H1 (cell line): ENCODE data around the gene SPOP. TPM values are rescaled to one million over a fixed set of nuclear protein-coding genes. Genes with fewer than 3 reads are reported as not detected.

Source experiments
- ASH2L ChIP-seq: fragments of 200-600, 300-600 bp; sonication (generic); IDR thresholded peaks from one replicate; pipeline ENCODE4 v1.7.1; 2017; ENCODE audit warnings: low read length
- KDM1A ChIP-seq: fragments of 200-600, 300-600 bp; sonication (generic); IDR thresholded peaks from 2 replicates; pipeline ENCODE4 v1.7.1; 2016; ENCODE audit warnings: mild to moderate bottlenecking, low read length, borderline replicate concordance
- polyA plus RNA-seq, 7 experiments: library from polyadenylated mRNA; depleted of rRNA in 3 of 7; stranded (reverse) in 5 of 7; unstranded in 2 of 7; fragments of >200 nt in 5 of 7; fragments of 200-250 nt in 2 of 7; gene quantifications; 1 replicate in 5 of 7; 2 replicates in 1 of 7; 4 replicates in 1 of 7; pipeline versions ENCODE4 v1.2.1 to v1.2.3, GENCODE V29; 2011 to 2013; ENCODE audit warnings: missing spikeins in 2 of 7, mixed read lengths in 2 of 7
- total RNA-seq: library from RNA; stranded (reverse); fragmentation: NEBNext Ultra II Directional; extraction: Animal tissue kit (Norgen Biotek cat#: 25700); gene quantifications from 2 replicates; pipeline ENCODE4 v1.2.1, GENCODE V29; 2021

Gene SPOP
- total and polyA plus RNA-seq, 2 of the 8 experiments (the other 6 are each of a cell fraction or from before 2014, with no cell fraction given) = 13.3 to 25.6 TPM

DNA sequence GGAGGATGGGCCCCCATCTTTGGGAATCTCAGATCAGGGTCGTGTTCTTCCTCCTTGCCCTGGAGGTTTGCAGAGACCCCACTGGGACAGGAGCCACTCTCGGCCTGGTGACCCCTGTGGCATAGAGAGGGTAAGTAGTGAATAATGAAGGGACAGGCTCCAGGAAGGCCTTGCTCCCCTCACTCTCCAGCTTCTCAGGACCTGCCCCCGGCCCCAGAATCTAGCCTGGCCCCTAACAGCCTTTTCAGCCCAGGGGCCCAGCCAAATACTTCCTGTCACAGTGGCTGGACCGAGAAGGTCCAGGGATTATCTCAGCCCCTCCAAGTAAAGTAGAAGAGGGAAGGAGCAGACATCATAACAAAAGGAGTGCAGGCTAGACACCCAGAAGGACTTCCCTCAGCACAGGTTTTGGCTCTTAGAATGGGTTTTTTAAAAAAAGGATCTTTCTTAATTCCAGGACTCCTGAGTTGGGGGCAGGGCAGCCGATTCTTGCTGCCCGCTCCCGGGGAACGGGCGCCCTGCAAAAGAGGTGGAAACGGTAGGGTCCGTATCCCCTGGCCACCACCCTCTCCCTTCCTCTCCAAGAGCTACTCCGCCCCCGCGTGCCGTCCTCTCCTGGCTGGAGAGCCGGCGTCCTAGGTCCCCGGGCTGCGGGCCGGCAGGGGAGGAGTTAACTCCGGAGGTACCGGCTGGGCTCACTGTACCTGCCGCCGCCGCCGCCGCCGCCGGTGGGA lies 102.8 kb downstream of the SPOP start (continued):
- TF ChIP-seq KDM1A (peak; percentile 96), ASH2L (peak; percentile 8)
